Panc1 (cell line): Measurements from ENCODE around the gene HLA-DRA. TPM values are rescaled to one million over a fixed set of nuclear protein-coding genes. Genes with fewer than 3 reads are reported as not detected.

Source experiments
- ATAC-seq: fragments of 200-7000 bp; cut with Tn5 transposase; 2 replicates; pipeline ENCODE4 v1.9.1; 2020; ENCODE audit warnings: mild to moderate bottlenecking, moderate library complexity
- BruUV-seq: library from RNA; stranded (reverse); fragments of 400-500 nt; replicated peaks from 2 replicates; lab custom pipeline; 2021; lab: Mats Ljungman, UMichigan
- CTCF ChIA-PET: fragments of 300-600 bp; sonication (Branson Sonifier 250); formaldehyde crosslinking; loops from one replicate; lab custom pipeline; 2022; ENCODE audit warnings: antibody characterized with exemption; lab: Charles Lee
- POLR2A ChIA-PET: fragments of 300-600 bp; sonication (Branson Sonifier 250); formaldehyde crosslinking; loops from one replicate; lab custom pipeline; 2022; ENCODE audit warnings: antibody characterized with exemption; lab: Charles Lee
- DNase-seq: peaks from one replicate; pipeline ENCODE4 v3.0.0-alpha.2; 2010; ENCODE audit warnings: low read depth, low spot score
- H3K27ac ChIP-seq: 2 replicates; pipeline ENCODE4 v1.5.1; 2011; ENCODE audit warnings: mild to moderate bottlenecking, low read length, inconsistent platforms
- H3K27me3 ChIP-seq: fragments of 200-500 bp; sonication (Bioruptor generic); 2 replicates; pipeline ENCODE4 v1.6.0; 2014; ENCODE audit warnings: low read length, inconsistent platforms; ENCODE audit not compliant: control insufficient read depth, insufficient read depth
- H3K36me3 ChIP-seq: fragments of 200-500 bp; sonication (Bioruptor generic); 2 replicates; pipeline ENCODE4 v1.5.1; 2014; ENCODE audit warnings: inconsistent platforms, mild to moderate bottlenecking, low read length, moderate library complexity; ENCODE audit not compliant: control insufficient read depth, insufficient read depth
- H3K4me1 ChIP-seq: 2 replicates; pipeline ENCODE4 v1.5.1; 2011; ENCODE audit warnings: inconsistent platforms, mild to moderate bottlenecking, low read length, moderate library complexity; ENCODE audit not compliant: control insufficient read depth, insufficient read depth
- H3K4me3 ChIP-seq, 2 experiments: 2 replicates each; pipeline ENCODE4 v1.5.1; 2011 to 2012; ENCODE audit warnings: low read depth in 2 of 2, low read length in 2 of 2, mild to moderate bottlenecking in 2 of 2, inconsistent platforms in 1 of 2, moderate library complexity in 1 of 2
- H3K9me3 ChIP-seq: fragments of 200-500 bp; sonication (Bioruptor generic); 2 replicates; pipeline ENCODE4 v1.5.1; 2014; ENCODE audit warnings: low read depth, mild to moderate bottlenecking, inconsistent platforms, low read length, moderate library complexity; ENCODE audit not compliant: control insufficient read depth, insufficient read depth
- POLR2AphosphoS5 ChIP-seq: IDR thresholded peaks from 2 replicates; pipeline ENCODE4 v1.6.1; 2012; ENCODE audit warnings: mild to moderate bottlenecking, low read depth, low read length, moderate library complexity
- SIN3A ChIP-seq: IDR thresholded peaks from 2 replicates; pipeline ENCODE4 v1.6.1; 2012; ENCODE audit warnings: low read depth, mild to moderate bottlenecking, low read length, moderate library complexity, borderline replicate concordance; ENCODE audit not compliant: insufficient read depth
- TCF7L2 ChIP-seq: IDR thresholded peaks from 2 replicates; pipeline ENCODE4 v1.6.1; 2011; ENCODE audit warnings: mild to moderate bottlenecking, low read depth, low read length, inconsistent platforms
- in situ Hi-C: cut with HindIII; loops from 2 replicates; pipeline ENCODE4 v1.10.0; 2016; ENCODE audit warnings: low sequenced_read_pairs, low pct_unique_long_range_greater_than_20kb
- intact Hi-C: fragments of 100-400 bp; cut with micrococcal nuclease; formaldehyde crosslinking; loops from one replicate; pipeline ENCODE4 v1.10.0; 2022; ENCODE audit not compliant: unreplicated experiment
- total RNA-seq: library from RNA; stranded (reverse); gene quantifications from one replicate; pipeline ENCODE4 v1.2.1, GENCODE V29; 2021; ENCODE audit not compliant: unreplicated experiment
- TF ChIP-seq, protein P1 (sequence below): fragments of 450-650 bp; IDR thresholded peaks from 2 replicates; pipeline ENCODE4 v1.5.1; 2017; ENCODE audit warnings: mild to moderate bottlenecking
- TF ChIP-seq, protein P2 (sequence below), 2 experiments: IDR thresholded peaks; 2 replicates each; pipeline ENCODE4 v1.6.1; 2011 to 2012; ENCODE audit warnings: low read depth in 2 of 2, control low read depth in 1 of 2, low read length in 1 of 2, mild to moderate bottlenecking in 1 of 2, moderate library complexity in 1 of 2; ENCODE audit not compliant: insufficient read depth in 1 of 2

HLA-DRA gene
- total RNA-seq, 1 experiment from 2014 or later, result 1.7 TPM

DNA sequence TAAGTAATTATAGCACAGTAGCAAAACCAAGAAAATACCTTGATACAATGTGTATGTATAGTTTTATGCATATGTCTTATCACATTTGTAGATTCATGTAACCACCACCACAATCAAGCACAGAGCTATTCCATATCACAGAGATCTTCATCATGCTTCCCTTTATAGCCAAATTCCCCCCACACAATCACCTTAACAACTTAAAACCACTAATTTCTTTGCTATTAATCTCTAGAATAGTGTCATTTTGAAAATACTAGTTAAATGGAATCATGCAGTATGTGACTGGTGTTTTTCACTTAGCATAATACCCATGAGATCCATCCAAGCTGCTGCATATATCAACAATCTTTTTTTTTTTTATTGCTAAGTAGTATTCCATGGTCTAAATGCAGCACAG is 8.2 kb downstream of the HLA-DRA start:
- CTCF ChIA-PET, result no interaction called here
- Histone ChIP-seq H3K4me1 (no peaks in the 10 kb centered on the region), H3K27ac (no peak overlapping the region), H3K9me3 (no peaks in the 10 kb centered on the region), H3K4me3 (no peak overlapping the region), H3K36me3 (no peaks in the 10 kb centered on the region), H3K27me3 (peaks cover 14% of the 10 kb centered on the region)
- in situ Hi-C loops (no loop called here), intact Hi-C loops (no loop called here)
- BruUV-seq, result no TSS peak
- TF ChIP-seq, protein P1, sequence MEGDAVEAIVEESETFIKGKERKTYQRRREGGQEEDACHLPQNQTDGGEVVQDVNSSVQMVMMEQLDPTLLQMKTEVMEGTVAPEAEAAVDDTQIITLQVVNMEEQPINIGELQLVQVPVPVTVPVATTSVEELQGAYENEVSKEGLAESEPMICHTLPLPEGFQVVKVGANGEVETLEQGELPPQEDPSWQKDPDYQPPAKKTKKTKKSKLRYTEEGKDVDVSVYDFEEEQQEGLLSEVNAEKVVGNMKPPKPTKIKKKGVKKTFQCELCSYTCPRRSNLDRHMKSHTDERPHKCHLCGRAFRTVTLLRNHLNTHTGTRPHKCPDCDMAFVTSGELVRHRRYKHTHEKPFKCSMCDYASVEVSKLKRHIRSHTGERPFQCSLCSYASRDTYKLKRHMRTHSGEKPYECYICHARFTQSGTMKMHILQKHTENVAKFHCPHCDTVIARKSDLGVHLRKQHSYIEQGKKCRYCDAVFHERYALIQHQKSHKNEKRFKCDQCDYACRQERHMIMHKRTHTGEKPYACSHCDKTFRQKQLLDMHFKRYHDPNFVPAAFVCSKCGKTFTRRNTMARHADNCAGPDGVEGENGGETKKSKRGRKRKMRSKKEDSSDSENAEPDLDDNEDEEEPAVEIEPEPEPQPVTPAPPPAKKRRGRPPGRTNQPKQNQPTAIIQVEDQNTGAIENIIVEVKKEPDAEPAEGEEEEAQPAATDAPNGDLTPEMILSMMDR, result no peak
- TF ChIP-seq TCF7L2 (no peak), SIN3A (no peak), POLR2AphosphoS5 (no peak)
- TF ChIP-seq, protein P2, sequence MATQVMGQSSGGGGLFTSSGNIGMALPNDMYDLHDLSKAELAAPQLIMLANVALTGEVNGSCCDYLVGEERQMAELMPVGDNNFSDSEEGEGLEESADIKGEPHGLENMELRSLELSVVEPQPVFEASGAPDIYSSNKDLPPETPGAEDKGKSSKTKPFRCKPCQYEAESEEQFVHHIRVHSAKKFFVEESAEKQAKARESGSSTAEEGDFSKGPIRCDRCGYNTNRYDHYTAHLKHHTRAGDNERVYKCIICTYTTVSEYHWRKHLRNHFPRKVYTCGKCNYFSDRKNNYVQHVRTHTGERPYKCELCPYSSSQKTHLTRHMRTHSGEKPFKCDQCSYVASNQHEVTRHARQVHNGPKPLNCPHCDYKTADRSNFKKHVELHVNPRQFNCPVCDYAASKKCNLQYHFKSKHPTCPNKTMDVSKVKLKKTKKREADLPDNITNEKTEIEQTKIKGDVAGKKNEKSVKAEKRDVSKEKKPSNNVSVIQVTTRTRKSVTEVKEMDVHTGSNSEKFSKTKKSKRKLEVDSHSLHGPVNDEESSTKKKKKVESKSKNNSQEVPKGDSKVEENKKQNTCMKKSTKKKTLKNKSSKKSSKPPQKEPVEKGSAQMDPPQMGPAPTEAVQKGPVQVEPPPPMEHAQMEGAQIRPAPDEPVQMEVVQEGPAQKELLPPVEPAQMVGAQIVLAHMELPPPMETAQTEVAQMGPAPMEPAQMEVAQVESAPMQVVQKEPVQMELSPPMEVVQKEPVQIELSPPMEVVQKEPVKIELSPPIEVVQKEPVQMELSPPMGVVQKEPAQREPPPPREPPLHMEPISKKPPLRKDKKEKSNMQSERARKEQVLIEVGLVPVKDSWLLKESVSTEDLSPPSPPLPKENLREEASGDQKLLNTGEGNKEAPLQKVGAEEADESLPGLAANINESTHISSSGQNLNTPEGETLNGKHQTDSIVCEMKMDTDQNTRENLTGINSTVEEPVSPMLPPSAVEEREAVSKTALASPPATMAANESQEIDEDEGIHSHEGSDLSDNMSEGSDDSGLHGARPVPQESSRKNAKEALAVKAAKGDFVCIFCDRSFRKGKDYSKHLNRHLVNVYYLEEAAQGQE (IDR thresholded peaks at IDR 0.05; ENCODE audit: insufficient read depth in 1 of 2, low read depth in 2 of 2, low read length in 1 of 2), result no peak
- DNase-seq, result no peak
- POLR2A ChIA-PET, result no interaction called here
- no peak for ATAC-seq

DNA sequence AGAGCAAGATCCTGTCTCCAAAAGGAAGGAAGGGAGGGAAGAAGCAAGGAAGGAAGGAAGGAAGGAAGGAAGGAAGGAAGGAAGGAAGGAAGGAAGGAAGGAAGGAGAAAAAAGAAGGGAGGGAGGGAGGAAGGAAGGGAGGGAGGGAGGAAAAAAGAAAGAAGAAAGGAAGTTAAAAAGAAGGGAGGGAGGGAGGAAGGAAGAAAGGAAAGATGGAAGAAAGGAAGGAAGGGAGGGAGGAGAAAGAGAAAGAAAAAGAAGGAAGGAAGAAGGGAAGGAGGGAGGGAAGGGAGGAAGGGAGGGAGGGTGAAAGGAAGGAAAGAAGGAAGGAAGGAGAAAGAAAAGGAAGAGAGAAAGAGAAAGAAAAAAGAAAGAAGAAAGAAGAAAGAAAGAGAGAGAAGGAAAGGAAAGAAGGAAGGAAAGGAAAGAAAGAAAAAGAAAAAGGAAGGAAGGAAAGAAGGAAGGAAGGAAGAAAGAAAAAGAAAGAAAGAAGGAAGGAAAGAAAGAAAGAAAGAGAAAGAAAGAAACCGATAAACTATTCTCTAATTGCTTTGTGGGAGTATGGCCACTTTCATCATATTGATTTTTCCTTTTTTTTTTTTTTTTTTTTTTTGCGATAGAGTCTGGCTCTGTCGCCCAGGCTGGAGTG is 9.5 kb downstream of the HLA-DRA start:
- intact Hi-C loops, result no loop called here
- ChIA-PET POLR2A (no interaction called here), CTCF (no interaction called here)
- Histone ChIP-seq H3K4me1 (no peaks in the 10 kb centered on the region), H3K4me3 (no peak overlapping the region), H3K9me3 (no peaks in the 10 kb centered on the region), H3K27ac (no peak overlapping the region), H3K27me3 (peaks cover 14% of the 10 kb centered on the region), H3K36me3 (no peaks in the 10 kb centered on the region)
- ATAC-seq (no peak), DNase-seq (no peak)
- no TSS peak for BruUV-seq
- TF ChIP-seq, protein P2 (IDR thresholded peaks at IDR 0.05; ENCODE audit: insufficient read depth in 1 of 2, low read depth in 2 of 2, low read length in 1 of 2), result no peak
- TF ChIP-seq SIN3A (no peak), TCF7L2 (no peak), POLR2AphosphoS5 (no peak)
- TF ChIP-seq, protein P1, result no peak
- in situ Hi-C loops, result no loop called here
